ENCODE data around the gene XBP1.
"Not testable (repeated sequence)": the region's sequence is repeated elsewhere in the genome, so short reads cannot be mapped to it uniquely, and the experiment has no call there.

XBP1 gene

GRCh38 chr22:28771195-28771791 lies 29.1 kb downstream of the XBP1 start:
- Histone ChIP-seq H3K27me3 (ENCODE audit: insufficient read depth, low read length) (no peaks in the 10 kb centered on the region), H2AFZ (ENCODE audit: low read depth, low read length) (no peak overlapping the region), H3K9me3 (ENCODE audit: low read length) (no peaks in the 10 kb centered on the region), H3K4me1 (ENCODE audit: insufficient read depth, low read length) (peaks cover 5% of the 10 kb centered on the region), H3K36me3 (ENCODE audit: insufficient read depth, low read length) (peaks cover 13% of the 10 kb centered on the region), H3K4me3 (ENCODE audit: low read length) (no peak overlapping the region)

GRCh38 chr22:28769394-28770085 lies 30.8 kb downstream of the XBP1 start:
- Histone ChIP-seq H3K36me3 (ENCODE audit: insufficient read depth, low read length) (peaks cover 4% of the 10 kb centered on the region), H2AFZ (ENCODE audit: low read depth, low read length) (no peak overlapping the region), H3K9me3 (ENCODE audit: low read length) (no peaks in the 10 kb centered on the region), H3K4me3 (ENCODE audit: low read length) (no peak overlapping the region), H3K27me3 (ENCODE audit: insufficient read depth, low read length) (no peaks in the 10 kb centered on the region), H3K4me1 (ENCODE audit: insufficient read depth, low read length) (peaks cover 5% of the 10 kb centered on the region)

- no peaks in the 10 kb centered on the region for H3K27me3 ChIP-seq (ENCODE audit: insufficient read depth, low read length)
- no peaks in the 10 kb centered on the region for H3K9me3 ChIP-seq (ENCODE audit: low read length)
- no peak overlapping the region for H3K4me3 ChIP-seq (ENCODE audit: low read length)
- no peaks in the 10 kb centered on the region for H3K36me3 ChIP-seq (ENCODE audit: insufficient read depth, low read length)
- peaks cover 5% of the 10 kb centered on the region for H3K4me1 ChIP-seq (ENCODE audit: insufficient read depth, low read length)
- H2AFZ ChIP-seq (ENCODE audit: low read depth, low read length) = no peak overlapping the region
These were observed 31.5 kb downstream of the XBP1 start for GRCh38 chr22:28768701-28769393.

GRCh38 chr22:28766628-28767027 lies 33.7 kb downstream of the XBP1 start:
- Histone ChIP-seq H3K27me3 (ENCODE audit: insufficient read depth, low read length) (no peaks in the 10 kb centered on the region), H3K36me3 (ENCODE audit: insufficient read depth, low read length) (no peaks in the 10 kb centered on the region), H3K4me3 (ENCODE audit: low read length) (no peak overlapping the region), H2AFZ (ENCODE audit: low read depth, low read length) (no peak overlapping the region), H3K9me3 (ENCODE audit: low read length) (no peaks in the 10 kb centered on the region), H3K4me1 (ENCODE audit: insufficient read depth, low read length) (no peaks in the 10 kb centered on the region)

GRCh38 chr22:28762000-28762399 lies 38.4 kb downstream of the XBP1 start:
- H3K36me3 ChIP-seq (ENCODE audit: insufficient read depth, low read length); H3K27me3 ChIP-seq (ENCODE audit: insufficient read depth, low read length); H3K4me3 ChIP-seq (ENCODE audit: low read length); H3K4me1 ChIP-seq (ENCODE audit: insufficient read depth, low read length); H2AFZ ChIP-seq (ENCODE audit: low read depth, low read length); H3K9me3 ChIP-seq (ENCODE audit: low read length): not testable (repeated sequence)

- Histone ChIP-seq H3K27me3 (ENCODE audit: insufficient read depth, low read length) (no peaks in the 10 kb centered on the region), H3K9me3 (ENCODE audit: low read length) (peaks cover 4% of the 10 kb centered on the region), H3K4me1 (ENCODE audit: insufficient read depth, low read length) (no peaks in the 10 kb centered on the region), H3K4me3 (ENCODE audit: low read length) (no peak overlapping the region), H3K36me3 (ENCODE audit: insufficient read depth, low read length) (no peaks in the 10 kb centered on the region), H2AFZ (ENCODE audit: low read depth, low read length) (no peak overlapping the region)
These were observed 39.0 kb downstream of the XBP1 start for GRCh38 chr22:28761449-28761755.

GRCh38 chr22:28759861-28760560 lies 40.4 kb downstream of the XBP1 start:
- H3K36me3 ChIP-seq (ENCODE audit: insufficient read depth, low read length) = no peaks in the 10 kb centered on the region
- no peaks in the 10 kb centered on the region for H3K4me1 ChIP-seq (ENCODE audit: insufficient read depth, low read length)
- peaks cover 4% of the 10 kb centered on the region for H3K9me3 ChIP-seq (ENCODE audit: low read length)
- no peak overlapping the region for H2AFZ ChIP-seq (ENCODE audit: low read depth, low read length)
- H3K4me3 ChIP-seq (ENCODE audit: low read length) = no peak overlapping the region
- no peaks in the 10 kb centered on the region for H3K27me3 ChIP-seq (ENCODE audit: insufficient read depth, low read length)

- not testable (repeated sequence) for H3K4me3 ChIP-seq (ENCODE audit: low read length); H2AFZ ChIP-seq (ENCODE audit: low read depth, low read length); H3K27me3 ChIP-seq (ENCODE audit: insufficient read depth, low read length); H3K9me3 ChIP-seq (ENCODE audit: low read length); H3K4me1 ChIP-seq (ENCODE audit: insufficient read depth, low read length)
- peaks cover 19% of the 10 kb centered on the region for H3K36me3 ChIP-seq (ENCODE audit: insufficient read depth, low read length)
These were observed 45.9 kb downstream of the XBP1 start for GRCh38 chr22:28754512-28754911.

GRCh38 chr22:28750471-28750881 lies 49.9 kb downstream of the XBP1 start:
- Histone ChIP-seq H3K4me3 (ENCODE audit: low read length) (no peak overlapping the region), H3K27me3 (ENCODE audit: insufficient read depth, low read length) (no peaks in the 10 kb centered on the region), H3K4me1 (ENCODE audit: insufficient read depth, low read length) (no peaks in the 10 kb centered on the region), H3K36me3 (ENCODE audit: insufficient read depth, low read length) (peaks cover 49% of the 10 kb centered on the region), H3K9me3 (ENCODE audit: low read length) (no peaks in the 10 kb centered on the region), H2AFZ (ENCODE audit: low read depth, low read length) (no peak overlapping the region)
